Upper lobe of left lung (tissue), 4 donors: Measurements from ENCODE around the gene CYB561D1.

Source experiments
- CTCF ChIP-seq, 6 experiments: fragments of 450-650 bp in 4 of 6; fragments of 200-600 bp in 2 of 6; sonication (generic) in 2 of 6; IDR thresholded peaks; one replicate each; pipeline ENCODE4 v1.5.1; 2016 to 2019; ENCODE audit warnings: antibody characterized with exemption in 6 of 6
- EP300 ChIP-seq, 4 donors: sonication (generic); formaldehyde crosslinking; IDR thresholded peaks; one replicate each; pipeline ENCODE4 v1.5.1; 2017; ENCODE audit warnings: antibody characterized with exemption in 4 of 4, control low read depth in 2 of 4
- POLR2A ChIP-seq, 4 donors: fragments of 450-650 bp; IDR thresholded peaks; one replicate each; pipeline ENCODE4 v1.5.1; 2016 to 2017; ENCODE audit warnings: antibody characterized with exemption in 4 of 4, mild to moderate bottlenecking in 2 of 4

GRCh38 chr1:109493227-109493626 is 667 bp upstream of the CYB561D1 start:
- no peak for TF ChIP-seq EP300 (IDR thresholded peaks at IDR 0.05)
- no peak for TF ChIP-seq CTCF (IDR thresholded peaks at IDR 0.05)
- TF ChIP-seq POLR2A (IDR thresholded peaks at IDR 0.05) = no peak
